Hepatocyte (in vitro differentiated cells): Measurements from ENCODE around the gene ITPR3.
A peak's percentile ranks its signal among the peaks of the same experiment; 100 is the strongest.

ENCODE experiments used
- EZH2 ChIP-seq: fragments of 200-600 bp; sonication (generic); IDR thresholded peaks from 2 replicates; pipeline ENCODE4 v1.6.1; 2016; ENCODE audit warnings: antibody characterized with exemption, mild to moderate bottlenecking, borderline replicate concordance
- TF ChIP-seq, protein P1 (sequence below): fragments of 200-600 bp; sonication (generic); IDR thresholded peaks from 2 replicates; pipeline ENCODE4 v1.5.1; 2016; ENCODE audit warnings: antibody characterized with exemption, mild to moderate bottlenecking; ENCODE audit not compliant: poor library complexity

DNA sequence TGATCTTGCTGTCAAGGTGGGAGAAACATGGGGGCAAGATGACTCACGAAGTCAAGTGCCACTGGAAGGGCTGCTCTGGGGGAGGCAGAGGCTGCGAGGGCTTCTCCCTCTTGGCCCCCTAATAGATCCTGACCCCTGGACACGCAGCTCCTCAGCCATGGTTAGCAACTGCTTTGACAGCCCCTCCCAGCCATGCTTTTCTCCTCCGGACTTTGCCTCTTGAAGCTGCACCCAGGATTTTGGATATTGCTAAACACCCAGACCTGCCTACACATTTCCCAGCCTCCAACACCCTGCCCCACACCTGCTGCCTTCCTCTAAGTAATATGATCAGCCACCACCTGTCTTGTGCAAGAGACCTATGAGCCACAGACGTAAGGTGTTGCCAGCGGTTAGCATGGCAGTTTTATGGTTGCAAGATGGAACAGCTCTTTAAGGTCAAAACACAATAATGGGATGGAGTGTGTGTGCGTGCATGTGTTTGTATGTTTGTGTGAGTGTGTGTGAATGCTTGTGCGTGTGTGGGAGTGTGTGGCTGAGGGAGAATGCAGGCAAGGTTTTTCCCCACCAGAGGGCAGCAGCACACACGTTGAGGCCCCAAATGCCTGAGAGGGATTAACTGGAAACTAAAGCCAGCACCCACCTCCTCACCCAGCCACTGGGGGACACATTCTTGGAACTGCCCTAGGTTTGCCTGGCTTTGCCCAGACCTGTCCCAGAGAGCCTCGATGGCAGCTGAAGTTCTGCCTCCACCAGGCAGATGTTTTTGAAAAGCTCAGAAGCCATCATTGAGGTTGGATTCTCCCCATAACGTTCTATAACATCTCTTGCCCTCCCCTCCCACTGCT, 123.1 kb downstream of the ITPR3 start:
- TF ChIP-seq, protein P1, sequence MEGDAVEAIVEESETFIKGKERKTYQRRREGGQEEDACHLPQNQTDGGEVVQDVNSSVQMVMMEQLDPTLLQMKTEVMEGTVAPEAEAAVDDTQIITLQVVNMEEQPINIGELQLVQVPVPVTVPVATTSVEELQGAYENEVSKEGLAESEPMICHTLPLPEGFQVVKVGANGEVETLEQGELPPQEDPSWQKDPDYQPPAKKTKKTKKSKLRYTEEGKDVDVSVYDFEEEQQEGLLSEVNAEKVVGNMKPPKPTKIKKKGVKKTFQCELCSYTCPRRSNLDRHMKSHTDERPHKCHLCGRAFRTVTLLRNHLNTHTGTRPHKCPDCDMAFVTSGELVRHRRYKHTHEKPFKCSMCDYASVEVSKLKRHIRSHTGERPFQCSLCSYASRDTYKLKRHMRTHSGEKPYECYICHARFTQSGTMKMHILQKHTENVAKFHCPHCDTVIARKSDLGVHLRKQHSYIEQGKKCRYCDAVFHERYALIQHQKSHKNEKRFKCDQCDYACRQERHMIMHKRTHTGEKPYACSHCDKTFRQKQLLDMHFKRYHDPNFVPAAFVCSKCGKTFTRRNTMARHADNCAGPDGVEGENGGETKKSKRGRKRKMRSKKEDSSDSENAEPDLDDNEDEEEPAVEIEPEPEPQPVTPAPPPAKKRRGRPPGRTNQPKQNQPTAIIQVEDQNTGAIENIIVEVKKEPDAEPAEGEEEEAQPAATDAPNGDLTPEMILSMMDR: peak; percentile 86
- TF ChIP-seq EZH2: no peak
